Measurements from ENCODE around the gene DDX17. TPM values are rescaled to one million over a fixed set of nuclear protein-coding genes. Genes with fewer than 3 reads are reported as not detected.

DDX17 gene
- total and polyA plus RNA-seq, 4 donors: 50.0 to 555 (median 366) TPM

GRCh38 chr22:38451404-38451803 lies 54.7 kb downstream of the DDX17 start:
- H3K27me3 ChIP-seq (ENCODE audit: control insufficient read depth in 1 of 2, insufficient read depth in 2 of 2, low read length in 1 of 2): no peaks in the 10 kb centered on the region
- no peak overlapping the region for H3K4me3 ChIP-seq (ENCODE audit: low read length in 2 of 2)
- no peaks in the 10 kb centered on the region for H3K36me3 ChIP-seq (ENCODE audit: control insufficient read depth in 1 of 2, insufficient read depth in 2 of 2, low read length in 1 of 2)
- intact Hi-C loops (cut with DNase I): loop anchor here in 1 of 2 donors (5.0 kb wide), 1 partner anchor 39 kb away; no protein-coding TSS in a partner anchor
- DNase-seq (no peak), ATAC-seq (ENCODE audit: low FRiP score) (no peak)
- H3K9me3 ChIP-seq (ENCODE audit: control insufficient read depth, low read length): no peaks in the 10 kb centered on the region
- no peaks in the 10 kb centered on the region for H3K4me1 ChIP-seq (ENCODE audit: control insufficient read depth in 1 of 2, insufficient read depth in 2 of 2, low read length in 2 of 2)
- WGBS, 2 donors: 88 to 100% methylated on average over 2 of the region's 2 CpGs
- H3K27ac ChIP-seq (ENCODE audit: low read depth in 1 of 2, low read length in 2 of 2): no peak overlapping the region

GRCh38 chr22:38450234-38450797 lies 55.8 kb downstream of the DDX17 start:
- ATAC-seq (ENCODE audit: low FRiP score): no peak
- H3K4me1 ChIP-seq (ENCODE audit: control insufficient read depth in 1 of 2, insufficient read depth in 2 of 2, low read length in 2 of 2): no peaks in the 10 kb centered on the region
- WGBS, 2 donors: 38 to 42% methylated on average over 11 of the region's 11 CpGs

GRCh38 chr22:38449776-38450175 lies 56.3 kb downstream of the DDX17 start:
- intact Hi-C loops (cut with DNase I): loop anchor here in 1 of 2 donors (5.0 kb wide), 1 partner anchor 37 kb away; no protein-coding TSS in a partner anchor
- Histone ChIP-seq H3K4me1 (ENCODE audit: control insufficient read depth in 1 of 2, insufficient read depth in 2 of 2, low read length in 2 of 2) (no peaks in the 10 kb centered on the region), H3K27me3 (ENCODE audit: control insufficient read depth in 1 of 2, insufficient read depth in 2 of 2, low read length in 1 of 2) (no peaks in the 10 kb centered on the region), H3K27ac (ENCODE audit: low read depth in 1 of 2, low read length in 2 of 2) (no peak overlapping the region), H3K9me3 (ENCODE audit: control insufficient read depth, low read length) (no peaks in the 10 kb centered on the region), H3K4me3 (ENCODE audit: low read length in 2 of 2) (no peak overlapping the region), H3K36me3 (ENCODE audit: control insufficient read depth in 1 of 2, insufficient read depth in 2 of 2, low read length in 1 of 2) (no peaks in the 10 kb centered on the region)
- WGBS, 2 donors: 69 to 74% methylated on average over 18 of the region's 18 CpGs
- DNase-seq (no peak), ATAC-seq (ENCODE audit: low FRiP score) (no peak)

More at GRCh38 chr22:38450234-38450797, 55.8 kb downstream of the DDX17 start:
- Histone ChIP-seq H3K9me3 (ENCODE audit: control insufficient read depth, low read length) (no peaks in the 10 kb centered on the region), H3K36me3 (ENCODE audit: control insufficient read depth in 1 of 2, insufficient read depth in 2 of 2, low read length in 1 of 2) (no peaks in the 10 kb centered on the region), H3K27ac (ENCODE audit: low read depth in 1 of 2, low read length in 2 of 2) (no peak overlapping the region), H3K4me3 (ENCODE audit: low read length in 2 of 2) (no peak overlapping the region), H3K27me3 (ENCODE audit: control insufficient read depth in 1 of 2, insufficient read depth in 2 of 2, low read length in 1 of 2) (no peaks in the 10 kb centered on the region)
- intact Hi-C loops (cut with DNase I): loop anchor here in 1 of 2 donors (5.0 kb wide), 1 partner anchor 38 kb away; no protein-coding TSS in a partner anchor
- no peak for DNase-seq

GRCh38 chr22:38448945-38449745 lies 57.0 kb downstream of the DDX17 start:
- no peak for DNase-seq
- Histone ChIP-seq H3K36me3 (ENCODE audit: control insufficient read depth in 1 of 2, insufficient read depth in 2 of 2, low read length in 1 of 2) (no peaks in the 10 kb centered on the region), H3K27me3 (ENCODE audit: control insufficient read depth in 1 of 2, insufficient read depth in 2 of 2, low read length in 1 of 2) (no peaks in the 10 kb centered on the region), H3K4me1 (ENCODE audit: control insufficient read depth in 1 of 2, insufficient read depth in 2 of 2, low read length in 2 of 2) (no peaks in the 10 kb centered on the region), H3K9me3 (ENCODE audit: control insufficient read depth, low read length) (no peaks in the 10 kb centered on the region), H3K27ac (ENCODE audit: low read depth in 1 of 2, low read length in 2 of 2) (no peak overlapping the region), H3K4me3 (ENCODE audit: low read length in 2 of 2) (no peak overlapping the region)
- intact Hi-C loops (cut with DNase I): no loop called here
- ATAC-seq (ENCODE audit: low FRiP score): no peak
- 79 to 80% methylated on average over 14 of the region's 14 CpGs for WGBS, 2 donors

- DNase-seq (no peak), ATAC-seq (ENCODE audit: low FRiP score) (no peak)
- Histone ChIP-seq H3K9me3 (ENCODE audit: control insufficient read depth, low read length) (no peaks in the 10 kb centered on the region), H3K36me3 (ENCODE audit: control insufficient read depth in 1 of 2, insufficient read depth in 2 of 2, low read length in 1 of 2) (no peaks in the 10 kb centered on the region), H3K4me3 (ENCODE audit: low read length in 2 of 2) (no peak overlapping the region), H3K4me1 (ENCODE audit: control insufficient read depth in 1 of 2, insufficient read depth in 2 of 2, low read length in 2 of 2) (no peaks in the 10 kb centered on the region), H3K27me3 (ENCODE audit: control insufficient read depth in 1 of 2, insufficient read depth in 2 of 2, low read length in 1 of 2) (no peaks in the 10 kb centered on the region), H3K27ac (ENCODE audit: low read depth in 1 of 2, low read length in 2 of 2) (no peak overlapping the region)
- WGBS, 2 donors: 63 to 69% methylated on average over 9 of the region's 9 CpGs
- intact Hi-C loops (cut with DNase I): no loop called here
These were observed 60.0 kb downstream of the DDX17 start for GRCh38 chr22:38446018-38446601.

- H3K4me3 ChIP-seq (ENCODE audit: low read length in 2 of 2): no peak overlapping the region
- DNase-seq: no peak
- no peak for ATAC-seq (ENCODE audit: low FRiP score)
- 92 to 94% methylated on average over 10 of the region's 10 CpGs for WGBS, 2 donors
- H3K4me1 ChIP-seq (ENCODE audit: control insufficient read depth in 1 of 2, insufficient read depth in 2 of 2, low read length in 2 of 2): no peaks in the 10 kb centered on the region
- no peaks in the 10 kb centered on the region for H3K9me3 ChIP-seq (ENCODE audit: control insufficient read depth, low read length)
- no peak overlapping the region for H3K27ac ChIP-seq (ENCODE audit: low read depth in 1 of 2, low read length in 2 of 2)
- H3K27me3 ChIP-seq (ENCODE audit: control insufficient read depth in 1 of 2, insufficient read depth in 2 of 2, low read length in 1 of 2): no peaks in the 10 kb centered on the region
- intact Hi-C loops (cut with DNase I): no loop called here
- H3K36me3 ChIP-seq (ENCODE audit: control insufficient read depth in 1 of 2, insufficient read depth in 2 of 2, low read length in 1 of 2): no peaks in the 10 kb centered on the region
These were observed 61.3 kb downstream of the DDX17 start for GRCh38 chr22:38444783-38445182.

GRCh38 chr22:38443628-38444521 lies 62.2 kb downstream of the DDX17 start:
- no peaks in the 10 kb centered on the region for H3K36me3 ChIP-seq (ENCODE audit: control insufficient read depth in 1 of 2, insufficient read depth in 2 of 2, low read length in 1 of 2)
- H3K27ac ChIP-seq (ENCODE audit: low read depth in 1 of 2, low read length in 2 of 2): no peak overlapping the region
- H3K4me3 ChIP-seq (ENCODE audit: low read length in 2 of 2): no peak overlapping the region
- no peaks in the 10 kb centered on the region for H3K4me1 ChIP-seq (ENCODE audit: control insufficient read depth in 1 of 2, insufficient read depth in 2 of 2, low read length in 2 of 2)
- 66 to 67% methylated on average over 21 of the region's 21 CpGs for WGBS, 2 donors
- no peaks in the 10 kb centered on the region for H3K27me3 ChIP-seq (ENCODE audit: control insufficient read depth in 1 of 2, insufficient read depth in 2 of 2, low read length in 1 of 2)
- DNase-seq (no peak), ATAC-seq (ENCODE audit: low FRiP score) (no peak)
- no peaks in the 10 kb centered on the region for H3K9me3 ChIP-seq (ENCODE audit: control insufficient read depth, low read length)
- intact Hi-C loops (cut with DNase I): no loop called here

- ATAC-seq (ENCODE audit: low FRiP score) (no peak), DNase-seq (no peak)
- Histone ChIP-seq H3K36me3 (ENCODE audit: control insufficient read depth in 1 of 2, insufficient read depth in 2 of 2, low read length in 1 of 2) (no peaks in the 10 kb centered on the region), H3K9me3 (ENCODE audit: control insufficient read depth, low read length) (no peaks in the 10 kb centered on the region), H3K27me3 (ENCODE audit: control insufficient read depth in 1 of 2, insufficient read depth in 2 of 2, low read length in 1 of 2) (no peaks in the 10 kb centered on the region), H3K27ac (ENCODE audit: low read depth in 1 of 2, low read length in 2 of 2) (no peak overlapping the region), H3K4me1 (ENCODE audit: control insufficient read depth in 1 of 2, insufficient read depth in 2 of 2, low read length in 2 of 2) (no peaks in the 10 kb centered on the region), H3K4me3 (ENCODE audit: low read length in 2 of 2) (no peak overlapping the region)
- intact Hi-C loops (cut with DNase I): no loop called here
- WGBS, 2 donors: 43 to 54% methylated on average over 13 of the region's 13 CpGs
These were observed 63.0 kb downstream of the DDX17 start for GRCh38 chr22:38442967-38443627.

Measured in aorta (tissue), 5 donors.